Neuron (in vitro differentiated cells): ENCODE measurements around the gene SF3A2.

Source experiments
- H2AFZ ChIP-seq: one replicate; pipeline ENCODE4 v1.6.1; 2013; ENCODE audit warnings: low read depth, mild to moderate bottlenecking, inconsistent platforms, low read length, moderate library complexity
- H3K27me3 ChIP-seq: one replicate; pipeline ENCODE4 v1.6.1; 2013; ENCODE audit warnings: low read length; ENCODE audit not compliant: insufficient read depth
- H3K36me3 ChIP-seq: one replicate; pipeline ENCODE4 v1.6.1; 2013; ENCODE audit warnings: low read length; ENCODE audit not compliant: insufficient read depth
- H3K4me1 ChIP-seq: one replicate; pipeline ENCODE4 v1.6.1; 2013; ENCODE audit warnings: low read length; ENCODE audit not compliant: insufficient read depth
- H3K4me3 ChIP-seq: 2 replicates; pipeline ENCODE4 v1.5.1; 2013; ENCODE audit warnings: mild to moderate bottlenecking, low read length, moderate library complexity
- H3K9me3 ChIP-seq: one replicate; pipeline ENCODE4 v1.6.1; 2013; ENCODE audit warnings: low read length

Gene SF3A2

GRCh38 chr19:2233601-2234280 lies 2.9 kb upstream of the SF3A2 start:
- Histone ChIP-seq H3K4me1 (peaks cover 28% of the 10 kb centered on the region), H3K36me3 (peaks cover 50% of the 10 kb centered on the region), H3K4me3 (no peak overlapping the region), H3K9me3 (no peaks in the 10 kb centered on the region), H2AFZ (no peak overlapping the region), H3K27me3 (no peaks in the 10 kb centered on the region)

GRCh38 chr19:2234996-2235380 lies 1.6 kb upstream of the SF3A2 start:
- Histone ChIP-seq H3K36me3 (peaks cover 39% of the 10 kb centered on the region), H3K4me3 (peak overlapping the region; percentile 50), H3K27me3 (no peaks in the 10 kb centered on the region), H3K4me1 (peaks cover 38% of the 10 kb centered on the region), H2AFZ (no peak overlapping the region), H3K9me3 (no peaks in the 10 kb centered on the region)

DNA sequence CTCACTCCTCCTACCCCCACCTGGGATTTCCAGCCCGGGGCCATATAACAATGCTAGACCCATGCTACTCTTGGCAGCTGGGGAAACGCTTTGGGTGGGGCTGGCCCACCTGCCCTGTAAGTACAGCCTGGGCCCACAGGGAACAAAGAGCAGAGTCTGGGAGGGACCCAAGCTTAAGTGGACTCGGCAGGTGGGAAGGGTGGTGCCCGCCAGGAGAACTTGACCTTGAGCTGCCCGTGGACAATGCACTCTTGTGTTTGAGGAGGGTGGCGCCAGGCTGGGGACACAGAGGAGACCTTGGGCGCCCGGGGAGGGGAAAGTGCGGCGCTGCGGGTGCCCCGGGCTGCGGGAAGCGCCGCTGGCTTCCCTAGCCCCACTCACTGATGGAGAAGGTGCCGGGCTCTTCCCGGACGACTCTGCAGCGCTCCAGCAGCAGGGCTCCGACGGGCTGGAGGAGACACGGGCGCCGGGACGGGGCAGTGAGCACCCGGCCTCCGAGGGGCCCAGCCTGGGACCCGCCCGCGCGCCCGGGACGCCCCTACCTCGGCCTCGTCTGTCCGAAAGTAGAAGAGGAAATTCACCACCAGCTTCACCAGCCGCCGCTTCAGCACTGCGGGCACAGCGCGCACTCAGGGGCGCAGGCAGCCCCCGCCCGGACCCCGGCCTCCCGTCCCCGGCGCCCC lies 1.1 kb upstream of the SF3A2 start:
- Histone ChIP-seq H3K4me1 (peaks cover 43% of the 10 kb centered on the region), H2AFZ (no peak overlapping the region), H3K4me3 (peak overlapping the region; percentile 50), H3K9me3 (no peaks in the 10 kb centered on the region), H3K27me3 (no peaks in the 10 kb centered on the region), H3K36me3 (peaks cover 34% of the 10 kb centered on the region)

DNA sequence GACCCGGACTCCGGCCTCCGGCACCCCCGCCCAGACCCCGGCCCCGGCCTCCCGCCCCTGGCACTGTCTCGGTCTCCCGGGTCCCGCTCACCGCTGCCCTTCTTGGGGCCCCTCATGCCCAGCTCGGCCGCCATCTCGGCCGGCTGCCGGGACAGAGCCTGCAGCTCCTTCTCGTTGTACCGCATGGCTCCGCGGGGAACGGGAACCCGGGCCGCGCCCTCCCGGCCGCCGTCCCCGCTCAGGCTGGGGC lies 635 bp upstream of the SF3A2 start:
- Histone ChIP-seq H2AFZ (no peak overlapping the region), H3K27me3 (no peaks in the 10 kb centered on the region), H3K4me1 (peaks cover 48% of the 10 kb centered on the region), H3K36me3 (peaks cover 30% of the 10 kb centered on the region), H3K9me3 (no peaks in the 10 kb centered on the region), H3K4me3 (peak overlapping the region; percentile 50)

GRCh38 chr19:2237051-2237868 lies 636 bp downstream of the SF3A2 start:
- Histone ChIP-seq H3K4me3 (peak overlapping the region; percentile 50), H3K27me3 (no peaks in the 10 kb centered on the region), H3K9me3 (no peaks in the 10 kb centered on the region), H3K36me3 (peaks cover 28% of the 10 kb centered on the region), H2AFZ (no peak overlapping the region), H3K4me1 (peaks cover 54% of the 10 kb centered on the region)

- no peaks in the 10 kb centered on the region for H3K9me3 ChIP-seq
- peaks cover 28% of the 10 kb centered on the region for H3K36me3 ChIP-seq
- peak overlapping the region; percentile 50 for H3K4me3 ChIP-seq
- no peak overlapping the region for H2AFZ ChIP-seq
- no peaks in the 10 kb centered on the region for H3K27me3 ChIP-seq
- peaks cover 54% of the 10 kb centered on the region for H3K4me1 ChIP-seq
These were observed 1.2 kb downstream of the SF3A2 start for GRCh38 chr19:2237869-2238153.

- H3K9me3 ChIP-seq: no peaks in the 10 kb centered on the region
- H2AFZ ChIP-seq: no peak overlapping the region
- peaks cover 52% of the 10 kb centered on the region for H3K4me1 ChIP-seq
- no peaks in the 10 kb centered on the region for H3K27me3 ChIP-seq
- H3K36me3 ChIP-seq: peaks cover 28% of the 10 kb centered on the region
- H3K4me3 ChIP-seq: peak overlapping the region; percentile 50
These were observed 2.5 kb downstream of the SF3A2 start for GRCh38 chr19:2239173-2239572.

- Histone ChIP-seq H3K9me3 (no peaks in the 10 kb centered on the region), H3K27me3 (no peaks in the 10 kb centered on the region), H3K36me3 (peaks cover 36% of the 10 kb centered on the region), H3K4me3 (peak overlapping the region; percentile 50), H3K4me1 (peaks cover 48% of the 10 kb centered on the region), H2AFZ (no peak overlapping the region)
These were observed 3.4 kb downstream of the SF3A2 start for GRCh38 chr19:2239771-2240770.

GRCh38 chr19:2240881-2241760 lies 4.5 kb downstream of the SF3A2 start:
- H3K4me1 ChIP-seq: peaks cover 45% of the 10 kb centered on the region
- peaks cover 46% of the 10 kb centered on the region for H3K36me3 ChIP-seq
- no peak overlapping the region for H2AFZ ChIP-seq
- H3K27me3 ChIP-seq: no peaks in the 10 kb centered on the region
- H3K4me3 ChIP-seq: no peak overlapping the region
- no peaks in the 10 kb centered on the region for H3K9me3 ChIP-seq

GRCh38 chr19:2242092-2242537 lies 5.5 kb downstream of the SF3A2 start:
- Histone ChIP-seq H3K27me3 (no peaks in the 10 kb centered on the region), H3K36me3 (peaks cover 56% of the 10 kb centered on the region), H3K4me3 (no peak overlapping the region), H3K9me3 (no peaks in the 10 kb centered on the region), H3K4me1 (peaks cover 43% of the 10 kb centered on the region), H2AFZ (no peak overlapping the region)

GRCh38 chr19:2242816-2243215 lies 6.2 kb downstream of the SF3A2 start:
- Histone ChIP-seq H3K9me3 (no peaks in the 10 kb centered on the region), H3K4me3 (no peak overlapping the region), H3K27me3 (no peaks in the 10 kb centered on the region), H2AFZ (no peak overlapping the region), H3K36me3 (peaks cover 61% of the 10 kb centered on the region), H3K4me1 (peaks cover 36% of the 10 kb centered on the region)
